Measurements from ENCODE around the gene SLC25A47.
"Not testable (repeated sequence)": the region's sequence is repeated elsewhere in the genome, so short reads cannot be mapped to it uniquely, and the experiment has no call there.

The SLC25A47 gene

GRCh38 chr14:100327128-100327527 is 4.0 kb downstream of the SLC25A47 start:
- no peak for DNase-seq (ENCODE audit: low spot score)

- no peak for DNase-seq (ENCODE audit: low spot score)
These were observed 5.5 kb downstream of the SLC25A47 start for GRCh38 chr14:100328495-100329163.

GRCh38 chr14:100329233-100330006 is 6.3 kb downstream of the SLC25A47 start:
- DNase-seq (ENCODE audit: low spot score): no peak

- no peak for DNase-seq (ENCODE audit: low spot score)
These were observed 6.8 kb downstream of the SLC25A47 start for GRCh38 chr14:100330007-100330344.

GRCh38 chr14:100330388-100330931 is 7.3 kb downstream of the SLC25A47 start:
- no peak for DNase-seq (ENCODE audit: low spot score)

- no peak for DNase-seq (ENCODE audit: low spot score)
These were observed 9.0 kb downstream of the SLC25A47 start for GRCh38 chr14:100332071-100332639.

- DNase-seq (ENCODE audit: low spot score): no peak
These were observed 9.7 kb downstream of the SLC25A47 start for GRCh38 chr14:100332797-100333196.

- DNase-seq (ENCODE audit: low spot score): no peak
These were observed 10.2 kb downstream of the SLC25A47 start for GRCh38 chr14:100333311-100333710.

GRCh38 chr14:100333827-100334226 is 10.7 kb downstream of the SLC25A47 start:
- no peak for DNase-seq (ENCODE audit: low spot score)

- DNase-seq (ENCODE audit: low spot score): no peak
These were observed 11.8 kb downstream of the SLC25A47 start for GRCh38 chr14:100334904-100335303.

GRCh38 chr14:100336618-100337530 is 13.7 kb downstream of the SLC25A47 start:
- no peak for DNase-seq (ENCODE audit: low spot score)

- no peak for DNase-seq (ENCODE audit: low spot score)
These were observed 16.8 kb downstream of the SLC25A47 start for GRCh38 chr14:100339766-100340422.

GRCh38 chr14:100340423-100340813 is 17.3 kb downstream of the SLC25A47 start:
- no peak for DNase-seq (ENCODE audit: low spot score)

- peak; percentile 83 for DNase-seq (ENCODE audit: low spot score)
These were observed 18.3 kb downstream of the SLC25A47 start for GRCh38 chr14:100341301-100342031.

- no peak for DNase-seq (ENCODE audit: low spot score)
These were observed 19.1 kb downstream of the SLC25A47 start for GRCh38 chr14:100342195-100342594.

- not testable (repeated sequence) for DNase-seq (ENCODE audit: low spot score)
These were observed 19.7 kb downstream of the SLC25A47 start for GRCh38 chr14:100342826-100343225.

- not testable (repeated sequence) for DNase-seq (ENCODE audit: low spot score)
These were observed 21.5 kb downstream of the SLC25A47 start for GRCh38 chr14:100344657-100345056.

GRCh38 chr14:100345711-100346110 is 22.6 kb downstream of the SLC25A47 start:
- DNase-seq (ENCODE audit: low spot score): no peak

GRCh38 chr14:100346306-100347091 is 23.4 kb downstream of the SLC25A47 start:
- no peak for DNase-seq (ENCODE audit: low spot score)

GRCh38 chr14:100348253-100348729 is 25.2 kb downstream of the SLC25A47 start:
- no peak for DNase-seq (ENCODE audit: low spot score)

Measured in pons (tissue), 1 donor.